OCI-M2 (cell line): ENCODE results near the gene MAP3K15.

Experiments
- DNase-seq: peaks from one replicate; lab custom pipeline; 2025; ENCODE audit not compliant: unreplicated experiment; lab: John Stamatoyannopoulos, UW

The MAP3K15 gene

DNA sequence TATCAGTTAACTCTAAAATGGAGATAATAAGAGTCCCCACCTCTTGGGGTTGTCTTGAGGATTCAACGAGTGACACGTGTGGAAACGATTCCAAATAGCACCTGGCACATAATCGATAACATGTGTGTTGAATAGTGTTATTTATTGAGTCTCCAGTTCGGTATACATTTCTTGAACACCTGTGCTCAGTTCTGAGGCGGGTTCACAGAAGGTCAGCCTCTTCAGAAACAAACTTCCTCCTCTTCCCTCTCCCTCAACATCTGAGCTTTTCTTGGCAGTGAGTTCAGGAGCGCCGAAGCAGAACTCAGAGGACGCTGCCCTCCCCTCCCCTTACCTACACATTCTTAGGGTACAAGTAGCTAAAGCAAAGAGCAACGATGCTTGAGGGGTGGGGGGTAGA, 170.6 kb downstream of the MAP3K15 start:
- no peak for DNase-seq

DNA sequence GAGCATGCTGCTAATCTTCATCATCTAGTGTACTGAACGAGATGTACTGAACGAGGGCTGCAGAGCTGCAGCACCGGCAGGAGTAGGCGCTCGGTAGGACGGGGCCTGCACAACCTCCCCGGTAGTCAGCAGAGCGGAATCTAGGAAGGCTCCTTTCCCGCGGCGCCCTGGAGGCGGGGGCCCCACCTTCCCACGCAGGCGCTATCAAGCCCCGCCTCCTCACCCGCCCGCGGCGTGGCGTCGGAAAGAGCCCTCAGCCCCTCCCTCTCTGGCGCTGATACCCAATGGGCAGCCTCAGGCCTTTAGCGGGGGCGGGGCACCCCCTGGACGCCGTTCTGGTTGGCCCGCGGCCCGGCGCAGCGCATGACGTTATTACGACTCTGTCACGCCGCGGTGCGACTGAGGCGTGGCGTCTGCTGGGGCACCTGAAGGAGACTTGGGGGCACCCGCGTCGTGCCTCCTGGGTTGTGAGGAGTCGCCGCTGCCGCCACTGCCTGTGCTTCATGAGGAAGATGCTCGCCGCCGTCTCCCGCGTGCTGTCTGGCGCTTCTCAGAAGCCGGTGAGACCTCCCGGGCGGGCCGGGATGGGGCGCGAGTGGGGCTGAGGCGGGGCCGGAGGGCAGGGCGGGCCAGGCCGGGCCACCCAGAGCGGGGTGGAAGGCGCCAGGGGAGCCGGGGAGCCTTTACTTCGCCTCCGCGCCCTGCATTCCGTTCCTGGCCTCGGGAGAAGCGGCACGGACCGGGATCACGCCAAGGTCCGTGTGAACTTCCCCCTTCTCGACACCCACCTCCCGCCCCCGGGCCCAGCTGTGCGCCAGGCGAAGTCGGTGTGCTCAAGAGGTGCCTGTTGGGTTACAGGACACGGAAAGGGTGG, 171.5 kb downstream of the MAP3K15 start, which contains the start of gene PDHA1:
PDHA1 (plus strand) TSS at position 393 of the 874 bp plus-strand sequence; CDS start at position 504, 111 bp downstream.
- peak; percentile 68 for DNase-seq

DNA sequence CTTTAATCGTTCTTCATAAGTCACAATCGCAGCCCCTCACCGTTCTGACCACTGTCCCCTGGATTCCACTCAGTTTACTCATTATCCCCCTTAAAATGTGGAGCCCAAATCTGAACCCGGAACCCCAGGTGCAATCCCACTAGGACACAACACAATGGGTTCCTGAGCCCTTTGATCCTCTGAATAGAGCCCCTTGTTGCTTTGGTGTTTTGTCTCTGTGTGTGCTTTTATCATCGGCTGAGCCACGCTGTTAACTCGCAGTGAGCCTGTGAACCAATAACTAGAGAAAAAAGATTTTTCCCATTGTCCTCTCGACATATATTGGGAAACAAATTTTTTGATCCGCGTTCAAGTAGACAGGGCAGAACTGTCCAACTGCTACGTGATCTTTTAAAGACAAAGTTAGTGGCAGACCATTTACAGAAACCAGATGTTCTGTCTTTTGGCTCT, 172.2 kb downstream of the MAP3K15 start:
- DNase-seq: no peak

DNA sequence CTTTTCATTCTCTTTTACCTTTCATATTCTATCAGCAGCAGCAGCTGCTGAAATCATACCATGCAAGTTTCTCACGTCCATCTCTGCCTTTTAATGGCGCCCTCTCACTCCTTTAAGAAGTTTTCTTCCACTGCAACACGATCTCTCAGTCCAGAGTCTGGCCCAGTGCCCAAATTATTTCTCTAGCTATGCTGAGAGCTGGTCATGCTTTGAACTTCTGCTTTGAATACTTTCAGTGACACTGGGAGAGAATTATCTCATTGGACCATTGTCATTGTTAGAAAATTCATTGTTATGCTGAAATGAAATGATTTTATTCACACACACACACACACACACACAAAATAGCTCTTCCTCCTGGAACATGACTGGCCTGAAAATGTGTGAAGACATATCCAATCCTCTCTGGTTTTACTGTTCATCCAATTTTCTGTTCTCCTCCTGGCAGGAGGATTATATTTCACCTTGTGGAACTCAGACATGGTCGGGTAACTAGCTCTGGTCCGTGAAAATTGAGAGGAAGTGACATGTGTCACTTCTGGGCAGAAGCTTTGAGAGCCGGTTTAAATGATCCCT, 172.9 kb downstream of the MAP3K15 start:
- peak; percentile 20 for DNase-seq

DNA sequence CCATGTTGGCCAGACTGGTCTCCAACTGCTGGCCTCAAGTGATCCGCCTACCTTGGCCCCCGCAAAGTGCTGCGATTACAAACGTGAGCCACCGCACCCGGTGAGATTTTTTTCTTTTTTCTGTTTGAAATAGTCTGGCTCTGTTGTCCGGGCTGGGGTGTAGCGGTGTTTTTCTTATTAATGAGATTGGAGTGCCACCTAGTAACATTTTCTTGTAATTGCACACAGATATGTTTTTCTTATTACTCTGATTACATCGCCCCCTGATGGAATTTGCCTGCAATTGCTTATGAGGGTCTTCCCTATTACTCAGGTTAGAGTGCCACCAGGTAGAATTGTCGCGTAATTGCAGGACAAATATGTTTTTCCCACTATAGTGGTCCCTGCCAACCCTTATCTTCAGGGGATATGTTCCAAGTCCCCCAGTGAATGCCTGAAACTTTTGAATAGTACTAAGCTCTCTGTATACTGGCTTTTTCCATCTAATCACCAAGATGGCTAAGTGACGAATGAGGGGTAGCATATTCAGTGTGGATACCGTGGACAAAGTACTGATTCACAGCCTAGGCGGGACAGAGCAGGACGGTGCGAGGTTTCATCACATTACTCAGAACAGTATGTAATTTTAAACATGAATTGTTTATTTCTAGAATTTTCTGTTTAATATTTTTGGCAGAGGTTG, 180.2 kb downstream of the MAP3K15 start:
- DNase-seq: no peak

DNA sequence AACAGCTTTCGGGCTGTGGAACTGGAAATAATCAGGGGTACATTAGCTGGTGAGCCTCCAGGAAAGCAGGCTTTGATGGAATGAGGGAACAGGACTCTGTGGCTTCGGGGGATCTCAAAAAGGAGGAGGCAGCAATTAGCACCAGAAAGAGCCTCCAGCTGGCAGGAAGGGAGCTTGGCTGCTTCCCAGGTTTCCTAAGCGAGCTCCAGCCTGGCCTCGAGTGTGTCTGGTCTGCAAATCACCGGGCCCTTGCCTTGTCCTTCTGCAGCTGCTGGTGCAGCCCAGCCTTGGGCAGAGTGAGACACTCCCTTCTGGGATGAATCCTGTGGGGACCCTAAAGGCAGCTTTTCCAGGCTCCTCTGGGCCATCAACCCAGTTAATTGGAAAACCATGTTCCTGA, 182.3 kb downstream of the MAP3K15 start:
- no peak for DNase-seq

DNA sequence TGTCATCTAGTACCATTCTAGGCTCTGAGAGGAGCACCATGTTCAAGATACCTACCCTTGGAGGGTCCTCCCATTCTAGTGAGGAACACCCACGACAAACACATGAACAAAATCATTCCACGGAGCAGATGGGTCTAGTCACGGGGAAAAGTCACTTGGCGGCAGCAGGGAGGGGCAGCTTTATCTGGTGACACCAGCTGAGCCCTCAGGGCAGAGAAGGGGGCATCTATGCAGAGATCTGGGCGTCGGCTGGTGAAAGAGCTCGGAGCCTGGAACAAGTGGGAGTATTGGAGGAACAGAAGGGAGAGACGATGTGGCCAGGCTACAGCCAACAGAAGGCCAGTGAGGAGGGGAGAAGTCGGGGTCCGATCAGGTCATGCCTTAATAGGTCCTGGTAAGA, 183.5 kb downstream of the MAP3K15 start:
- DNase-seq: no peak

DNA sequence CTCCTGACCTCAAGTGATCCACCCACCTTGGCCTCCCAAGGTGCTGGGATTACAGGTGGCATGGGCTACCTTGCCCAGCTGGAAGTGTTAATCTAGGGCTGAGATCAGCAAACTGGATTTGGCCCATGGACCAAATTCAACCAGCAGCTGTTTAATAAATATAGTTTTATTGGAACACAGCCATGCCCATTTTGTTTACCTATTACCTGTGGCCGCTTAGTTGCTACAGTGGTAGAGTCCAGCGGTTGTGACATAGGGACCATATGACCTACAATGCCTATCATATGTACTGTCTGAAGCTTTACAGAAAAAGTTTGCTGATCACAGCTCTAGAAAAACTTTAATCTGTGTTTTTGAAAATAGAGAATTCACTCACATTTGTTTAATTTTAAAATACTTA, 188.7 kb downstream of the MAP3K15 start:
- DNase-seq: no peak
